Smooth muscle cell (in vitro differentiated cells): ENCODE results near the gene SMG6. TPM values are rescaled to one million over a fixed set of nuclear protein-coding genes. Genes with fewer than 3 reads are reported as not detected.

ENCODE experiments used
- DNase-seq: peaks from one replicate; lab custom pipeline; 2025; ENCODE audit not compliant: unreplicated experiment; lab: John Stamatoyannopoulos, UW
- H2AFZ ChIP-seq: fragments of 200-600 bp; sonication (generic); 2 replicates; pipeline ENCODE4 v1.6.0; 2016; ENCODE audit warnings: antibody characterized with exemption, low read depth, mild to moderate bottlenecking
- H3F3A ChIP-seq: fragments of 200-600 bp; sonication (generic); 2 replicates; pipeline ENCODE4 v1.6.0; 2017; ENCODE audit warnings: antibody characterized with exemption, low read depth
- H3K27ac ChIP-seq: fragments of 200-600 bp; sonication (generic); 2 replicates; pipeline ENCODE4 v1.5.1; 2016; ENCODE audit warnings: low read depth, mild to moderate bottlenecking
- H3K27me3 ChIP-seq: fragments of 200-600 bp; sonication (generic); 2 replicates; pipeline ENCODE4 v1.6.1; 2016; ENCODE audit warnings: low read depth, mild to moderate bottlenecking
- H3K36me3 ChIP-seq: fragments of 200-600 bp; sonication (generic); 2 replicates; pipeline ENCODE4 v1.5.1; 2016; ENCODE audit warnings: low read depth
- H3K4me1 ChIP-seq: fragments of 200-600 bp; sonication (generic); 2 replicates; pipeline ENCODE4 v1.5.1; 2016; ENCODE audit warnings: low read depth
- H3K4me2 ChIP-seq: fragments of 200-600 bp; sonication (generic); 2 replicates; pipeline ENCODE4 v1.6.0; 2016; ENCODE audit warnings: mild to moderate bottlenecking
- H3K4me3 ChIP-seq: fragments of 200-600 bp; sonication (generic); 2 replicates; pipeline ENCODE4 v1.5.1; 2016; ENCODE audit warnings: mild to moderate bottlenecking
- H3K79me2 ChIP-seq: fragments of 200-600 bp; sonication (generic); 2 replicates; pipeline ENCODE4 v1.6.0; 2016; ENCODE audit warnings: low read depth, mild to moderate bottlenecking
- H3K9ac ChIP-seq: fragments of 200-600 bp; sonication (generic); 2 replicates; pipeline ENCODE4 v1.6.0; 2016; ENCODE audit warnings: low read depth
- H3K9me3 ChIP-seq: fragments of 200-600 bp; sonication (generic); replicated peaks from 2 replicates; pipeline ENCODE4 v1.5.1; 2016; ENCODE audit warnings: low read depth
- H4K20me1 ChIP-seq: fragments of 200-600 bp; sonication (generic); 2 replicates; pipeline ENCODE4 v1.6.0; 2016; ENCODE audit warnings: low read depth
- CTCF ChIP-seq: fragments of 200-600 bp; sonication (generic); IDR thresholded peaks from 2 replicates; pipeline ENCODE4 v1.5.1; 2017; ENCODE audit warnings: borderline replicate concordance, mild to moderate bottlenecking, antibody characterized with exemption; ENCODE audit not compliant: insufficient read depth, poor library complexity, severe bottlenecking
- WGBS: methylation state at CpG from one replicate; pipeline ENCODE4 v1.1.7; 2016; ENCODE audit warnings: low lambda C conversion rate; 5-methylcytosine and 5-hydroxymethylcytosine counted together
- polyA plus RNA-seq: library from polyadenylated mRNA; unstranded; fragments of >200 nt; fragmentation: Nextera tagmentation; extraction: Ambion mirVana; gene quantifications from 2 replicates; pipeline ENCODE4 v1.2.1, GENCODE V29; 2016
- total RNA-seq: library from RNA; depleted of rRNA; stranded (reverse); fragments of >200 nt; gene quantifications from 2 replicates; pipeline ENCODE4 v1.2.3, GENCODE V29; 2014

The SMG6 gene
- total and polyA plus RNA-seq, 2 experiments from 2014 or later = 10.6 to 21.4 TPM

GRCh38 chr17:2222301-2222700 lies 81.3 kb downstream of the SMG6 start:
- Histone ChIP-seq H3K36me3 (no peaks in the 10 kb centered on the region), H3K9me3 (no peaks in the 10 kb centered on the region), H4K20me1 (peaks cover 10% of the 10 kb centered on the region), H3K27ac (peak overlapping the region; percentile 78), H3K79me2 (peaks cover 7% of the 10 kb centered on the region), H3K9ac (no peak overlapping the region), H2AFZ (no peak overlapping the region), H3K4me1 (no peaks in the 10 kb centered on the region), H3F3A (peaks cover 2% of the 10 kb centered on the region), H3K4me2 (peak overlapping the region; percentile 33), H3K4me3 (no peak overlapping the region), H3K27me3 (no peaks in the 10 kb centered on the region)
- no peak for TF ChIP-seq CTCF
- WGBS = 72% methylated on average over 4 of the region's 5 CpGs
- no peak for DNase-seq

- H3F3A ChIP-seq = peaks cover 30% of the 10 kb centered on the region
- H3K4me2 ChIP-seq = no peak overlapping the region
- H2AFZ ChIP-seq = no peak overlapping the region
- H3K79me2 ChIP-seq = peaks cover 12% of the 10 kb centered on the region
- H3K27ac ChIP-seq = no peak overlapping the region
- H4K20me1 ChIP-seq = peaks cover 9% of the 10 kb centered on the region
- WGBS = 95% methylated on average over 8 of the region's 8 CpGs
- peaks cover 30% of the 10 kb centered on the region for H3K4me1 ChIP-seq
- no peak overlapping the region for H3K9ac ChIP-seq
- H3K27me3 ChIP-seq = no peaks in the 10 kb centered on the region
- no peak overlapping the region for H3K4me3 ChIP-seq
- no peaks in the 10 kb centered on the region for H3K36me3 ChIP-seq
- no peak for DNase-seq
- no peak for TF ChIP-seq CTCF
- H3K9me3 ChIP-seq = no peaks in the 10 kb centered on the region
Observed at GRCh38 chr17:2218426-2218825, 85.2 kb downstream of the SMG6 start.

- no peaks in the 10 kb centered on the region for H3K27me3 ChIP-seq
- peak overlapping the region; percentile 100 for H3K27ac ChIP-seq
- 25% methylated on average over 16 of the region's 18 CpGs for WGBS
- no peaks in the 10 kb centered on the region for H3K9me3 ChIP-seq
- no peak for TF ChIP-seq CTCF
- peak overlapping the region; percentile 9 for H3K4me3 ChIP-seq
- H4K20me1 ChIP-seq = no peaks in the 10 kb centered on the region
- peaks cover 12% of the 10 kb centered on the region for H3K79me2 ChIP-seq
- no peaks in the 10 kb centered on the region for H3K36me3 ChIP-seq
- peak overlapping the region; percentile 95 for H3K9ac ChIP-seq
- peaks cover 31% of the 10 kb centered on the region for H3F3A ChIP-seq
- H2AFZ ChIP-seq = no peak overlapping the region
- H3K4me1 ChIP-seq = peaks cover 40% of the 10 kb centered on the region
- DNase-seq = no peak
- H3K4me2 ChIP-seq = peak overlapping the region; percentile 81
Observed at GRCh38 chr17:2215616-2216364, 87.8 kb downstream of the SMG6 start.
